Thyroid gland (tissue), 4 donors: ENCODE measurements around the gene CACNB3.

Experiments used
- CTCF ChIP-seq, 6 experiments: fragments of 200-600 bp in 3 of 6; fragments of 450-650 bp in 3 of 6; sonication (generic) in 3 of 6; IDR thresholded peaks; one replicate each; pipeline ENCODE4 v1.5.1; 2016 to 2019; ENCODE audit warnings: antibody characterized with exemption in 6 of 6, mild to moderate bottlenecking in 2 of 6, inconsistent platforms in 1 of 6, moderate library complexity in 1 of 6
- POLR2A ChIP-seq, 2 donors: fragments of 450-650 bp; IDR thresholded peaks; one replicate each; pipeline ENCODE4 v1.6.1; 2017; ENCODE audit warnings: antibody characterized with exemption in 2 of 2, mild to moderate bottlenecking in 2 of 2, moderate library complexity in 1 of 2

GRCh38 chr12:48788524-48788853 is 29.8 kb upstream of the CACNB3 start:
- TF ChIP-seq CTCF (IDR thresholded peaks at IDR 0.05): no peak
- TF ChIP-seq POLR2A (IDR thresholded peaks at IDR 0.05): no peak
